Measurements from ENCODE around the gene MDK.

MDK gene

DNA sequence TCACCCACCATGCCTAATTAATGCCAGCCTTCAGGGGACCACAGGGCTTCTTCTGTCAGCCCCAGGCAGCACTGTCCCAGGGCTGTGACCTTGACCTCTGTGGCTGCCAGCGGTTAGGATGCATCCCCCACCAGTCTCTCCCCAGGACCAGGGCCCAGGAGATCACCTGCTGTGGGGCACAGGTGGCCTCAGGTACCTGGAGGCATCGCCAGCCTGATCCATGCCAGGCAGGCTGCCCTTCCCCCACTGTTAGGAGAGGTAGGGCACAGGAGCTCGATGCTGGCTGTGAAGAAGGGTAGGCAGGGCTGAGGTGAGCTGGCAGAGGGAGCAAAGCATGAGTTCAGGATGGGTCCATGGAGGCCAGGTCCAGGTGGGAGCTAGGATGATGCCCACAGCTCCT is 16.7 kb upstream of the MDK start:
- peak overlapping the region; percentile 97 for H3K27ac ChIP-seq (replicated peaks)
- no peak for DNase-seq (ENCODE audit: low read depth in 1 of 2, low spot score in 1 of 2)
- TF ChIP-seq, protein P1, sequence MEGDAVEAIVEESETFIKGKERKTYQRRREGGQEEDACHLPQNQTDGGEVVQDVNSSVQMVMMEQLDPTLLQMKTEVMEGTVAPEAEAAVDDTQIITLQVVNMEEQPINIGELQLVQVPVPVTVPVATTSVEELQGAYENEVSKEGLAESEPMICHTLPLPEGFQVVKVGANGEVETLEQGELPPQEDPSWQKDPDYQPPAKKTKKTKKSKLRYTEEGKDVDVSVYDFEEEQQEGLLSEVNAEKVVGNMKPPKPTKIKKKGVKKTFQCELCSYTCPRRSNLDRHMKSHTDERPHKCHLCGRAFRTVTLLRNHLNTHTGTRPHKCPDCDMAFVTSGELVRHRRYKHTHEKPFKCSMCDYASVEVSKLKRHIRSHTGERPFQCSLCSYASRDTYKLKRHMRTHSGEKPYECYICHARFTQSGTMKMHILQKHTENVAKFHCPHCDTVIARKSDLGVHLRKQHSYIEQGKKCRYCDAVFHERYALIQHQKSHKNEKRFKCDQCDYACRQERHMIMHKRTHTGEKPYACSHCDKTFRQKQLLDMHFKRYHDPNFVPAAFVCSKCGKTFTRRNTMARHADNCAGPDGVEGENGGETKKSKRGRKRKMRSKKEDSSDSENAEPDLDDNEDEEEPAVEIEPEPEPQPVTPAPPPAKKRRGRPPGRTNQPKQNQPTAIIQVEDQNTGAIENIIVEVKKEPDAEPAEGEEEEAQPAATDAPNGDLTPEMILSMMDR (IDR thresholded peaks at IDR 0.05; ENCODE audit: insufficient read depth, low read length): no peak
- TF ChIP-seq, protein P2, sequence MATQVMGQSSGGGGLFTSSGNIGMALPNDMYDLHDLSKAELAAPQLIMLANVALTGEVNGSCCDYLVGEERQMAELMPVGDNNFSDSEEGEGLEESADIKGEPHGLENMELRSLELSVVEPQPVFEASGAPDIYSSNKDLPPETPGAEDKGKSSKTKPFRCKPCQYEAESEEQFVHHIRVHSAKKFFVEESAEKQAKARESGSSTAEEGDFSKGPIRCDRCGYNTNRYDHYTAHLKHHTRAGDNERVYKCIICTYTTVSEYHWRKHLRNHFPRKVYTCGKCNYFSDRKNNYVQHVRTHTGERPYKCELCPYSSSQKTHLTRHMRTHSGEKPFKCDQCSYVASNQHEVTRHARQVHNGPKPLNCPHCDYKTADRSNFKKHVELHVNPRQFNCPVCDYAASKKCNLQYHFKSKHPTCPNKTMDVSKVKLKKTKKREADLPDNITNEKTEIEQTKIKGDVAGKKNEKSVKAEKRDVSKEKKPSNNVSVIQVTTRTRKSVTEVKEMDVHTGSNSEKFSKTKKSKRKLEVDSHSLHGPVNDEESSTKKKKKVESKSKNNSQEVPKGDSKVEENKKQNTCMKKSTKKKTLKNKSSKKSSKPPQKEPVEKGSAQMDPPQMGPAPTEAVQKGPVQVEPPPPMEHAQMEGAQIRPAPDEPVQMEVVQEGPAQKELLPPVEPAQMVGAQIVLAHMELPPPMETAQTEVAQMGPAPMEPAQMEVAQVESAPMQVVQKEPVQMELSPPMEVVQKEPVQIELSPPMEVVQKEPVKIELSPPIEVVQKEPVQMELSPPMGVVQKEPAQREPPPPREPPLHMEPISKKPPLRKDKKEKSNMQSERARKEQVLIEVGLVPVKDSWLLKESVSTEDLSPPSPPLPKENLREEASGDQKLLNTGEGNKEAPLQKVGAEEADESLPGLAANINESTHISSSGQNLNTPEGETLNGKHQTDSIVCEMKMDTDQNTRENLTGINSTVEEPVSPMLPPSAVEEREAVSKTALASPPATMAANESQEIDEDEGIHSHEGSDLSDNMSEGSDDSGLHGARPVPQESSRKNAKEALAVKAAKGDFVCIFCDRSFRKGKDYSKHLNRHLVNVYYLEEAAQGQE (IDR thresholded peaks at IDR 0.05; ENCODE audit: insufficient replicate concordance, low read depth): no peak
- TF ChIP-seq GABPA (IDR thresholded peaks at IDR 0.05; ENCODE audit: low read depth) (no peak), SPI1 (IDR thresholded peaks at IDR 0.05; ENCODE audit: borderline replicate concordance, low read depth) (no peak), POLR2AphosphoS5 (IDR thresholded peaks at IDR 0.05; ENCODE audit: low read depth) (no peak)
- H3K4me3 ChIP-seq (replicated peaks; ENCODE audit: insufficient read depth, low read length): no peak overlapping the region
- no peaks in the 10 kb centered on the region for H3K27me3 ChIP-seq (ENCODE audit: insufficient read depth, poor library complexity, severe bottlenecking)

DNA sequence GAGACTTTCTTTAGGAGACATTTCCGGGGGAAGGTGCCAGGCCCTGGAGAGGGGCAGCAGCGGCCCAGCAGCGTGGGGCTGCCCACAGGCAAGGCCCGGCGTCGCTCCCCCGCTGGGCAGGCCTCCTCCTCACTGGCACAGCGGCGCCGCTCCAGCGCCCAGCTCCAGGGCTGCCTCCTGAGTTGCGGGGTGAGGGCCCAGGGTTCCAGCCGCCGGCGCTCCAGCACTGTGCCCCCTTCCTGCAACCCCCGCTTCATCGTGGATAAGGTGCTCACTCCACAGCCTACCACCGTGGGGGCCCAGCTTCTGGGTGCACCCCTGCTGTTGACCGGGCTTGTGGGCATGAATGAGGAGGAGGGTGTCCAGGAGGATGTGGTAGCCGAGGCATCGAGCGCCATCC is 15.2 kb upstream of the MDK start:
- TF ChIP-seq, protein P1 (IDR thresholded peaks at IDR 0.05; ENCODE audit: insufficient read depth, low read length): no peak
- TF ChIP-seq GABPA (IDR thresholded peaks at IDR 0.05; ENCODE audit: low read depth) (no peak), POLR2AphosphoS5 (IDR thresholded peaks at IDR 0.05; ENCODE audit: low read depth) (no peak), SPI1 (IDR thresholded peaks at IDR 0.05; ENCODE audit: borderline replicate concordance, low read depth) (no peak)
- TF ChIP-seq, protein P2 (IDR thresholded peaks at IDR 0.05; ENCODE audit: insufficient replicate concordance, low read depth): no peak
- Histone ChIP-seq H3K27ac (replicated peaks) (no peak overlapping the region), H3K27me3 (ENCODE audit: insufficient read depth, poor library complexity, severe bottlenecking) (no peaks in the 10 kb centered on the region), H3K4me3 (replicated peaks; ENCODE audit: insufficient read depth, low read length) (no peak overlapping the region)
- no peak for DNase-seq (ENCODE audit: low read depth in 1 of 2, low spot score in 1 of 2)

DNA sequence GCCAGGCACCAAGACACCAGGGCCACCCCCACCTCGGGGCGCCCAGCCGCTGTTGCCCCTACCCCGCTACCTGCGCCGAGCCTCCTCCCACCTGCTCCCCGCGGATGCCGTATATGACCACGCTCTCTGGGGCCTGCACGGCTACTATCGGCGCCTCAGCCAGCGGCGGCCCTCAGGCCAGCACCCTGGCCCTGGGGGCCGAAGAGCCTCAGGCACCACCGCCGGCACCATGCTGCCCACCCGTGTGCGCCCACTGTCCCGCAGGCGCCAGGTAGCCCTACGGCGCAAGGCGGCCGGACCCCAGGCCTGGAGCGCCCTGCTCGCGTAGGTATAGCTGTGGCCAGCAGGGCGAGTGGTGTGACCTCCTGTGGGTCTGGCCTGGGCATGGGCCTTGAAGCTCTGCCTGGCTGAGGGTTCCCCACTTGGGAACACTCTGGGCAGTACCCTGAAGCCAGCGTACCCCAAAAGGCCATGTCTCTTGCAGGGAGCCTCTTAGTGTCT is 14.8 kb upstream of the MDK start:
- no peak overlapping the region for H3K4me3 ChIP-seq (replicated peaks; ENCODE audit: insufficient read depth, low read length)
- TF ChIP-seq GABPA (IDR thresholded peaks at IDR 0.05; ENCODE audit: low read depth): no peak
- TF ChIP-seq, protein P2 (IDR thresholded peaks at IDR 0.05; ENCODE audit: insufficient replicate concordance, low read depth): no peak
- TF ChIP-seq, protein P1 (IDR thresholded peaks at IDR 0.05; ENCODE audit: insufficient read depth, low read length): no peak
- peak; percentile 34; the same call in 1 of the 2 replicates for TF ChIP-seq POLR2AphosphoS5 (IDR thresholded peaks at IDR 0.05; ENCODE audit: low read depth)
- no peak for TF ChIP-seq SPI1 (IDR thresholded peaks at IDR 0.05; ENCODE audit: borderline replicate concordance, low read depth)
- 0 out of 2 replicates have a peak overlapping the region, but pooled peaks have one; percentile 26 for H3K27ac ChIP-seq (replicated peaks)
- no peaks in the 10 kb centered on the region for H3K27me3 ChIP-seq (ENCODE audit: insufficient read depth, poor library complexity, severe bottlenecking)
- no peak for DNase-seq (ENCODE audit: low read depth in 1 of 2, low spot score in 1 of 2)

All from HL-60 (cell line).